Stimulated activated CD8-positive, alpha-beta memory T cell treated with anti-CD3 and anti-CD28 coated beads, Interleukin-4, amount 100 ng/mL, for 1 hour (primary cell): ENCODE results near the gene GCLM.

ENCODE experiments used
- DNase-seq, 2 donors: peaks; one replicate each; pipeline ENCODE4 v3.0.0-alpha.2; 2020; ENCODE audit warnings: low read depth in 2 of 2, low spot score in 1 of 2

The GCLM gene

GRCh38 chr1:93846992-93847810 is 62.0 kb downstream of the GCLM start:
- peak; percentile 69 to 80 for DNase-seq

DNA sequence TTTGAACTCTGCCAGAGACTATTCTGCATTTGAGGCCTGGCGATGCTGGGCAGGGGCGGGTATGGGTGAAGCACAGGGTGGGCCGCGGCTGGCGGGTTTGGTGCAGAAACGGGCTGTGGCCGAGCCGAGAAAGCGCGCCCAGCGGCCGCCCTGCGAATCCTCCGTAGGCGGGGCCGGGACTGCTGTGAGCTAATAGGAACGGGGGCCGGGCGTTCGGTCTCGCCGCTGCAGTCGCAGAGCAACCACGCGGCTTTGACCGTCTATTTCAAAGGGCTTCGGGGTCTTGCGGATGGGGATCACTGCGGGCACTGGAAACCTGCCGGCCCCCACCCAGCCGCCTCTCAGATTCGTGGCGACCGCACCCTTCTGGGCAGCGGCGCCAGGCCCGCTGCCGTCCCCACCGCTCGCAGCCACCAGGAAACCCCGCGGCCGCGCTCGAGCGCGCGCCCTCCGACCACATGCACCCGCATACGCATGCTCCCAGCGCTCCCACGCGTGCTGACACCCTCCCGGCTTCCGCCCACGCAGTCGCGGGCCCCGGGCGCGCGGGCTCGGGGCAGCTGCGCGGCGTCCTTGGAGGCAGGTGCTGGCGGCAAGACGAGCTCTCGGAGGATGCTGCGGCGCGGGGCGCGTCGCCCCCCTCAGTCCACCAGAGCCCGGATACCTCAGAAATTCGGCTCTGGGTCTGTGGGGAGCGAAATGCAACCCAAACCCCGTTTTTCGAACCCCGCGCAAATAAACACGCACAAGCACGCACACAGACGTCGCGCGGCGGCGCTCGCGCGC is 62.8 kb downstream of the GCLM start:
- DNase-seq = peak; percentile 62 to 73

- no peak for DNase-seq
Observed at GRCh38 chr1:93845538-93846205, 63.6 kb downstream of the GCLM start.

- peak in 1 of 2 donors; percentile 10 for DNase-seq
Observed at GRCh38 chr1:93844262-93845045, 64.8 kb downstream of the GCLM start.

DNA sequence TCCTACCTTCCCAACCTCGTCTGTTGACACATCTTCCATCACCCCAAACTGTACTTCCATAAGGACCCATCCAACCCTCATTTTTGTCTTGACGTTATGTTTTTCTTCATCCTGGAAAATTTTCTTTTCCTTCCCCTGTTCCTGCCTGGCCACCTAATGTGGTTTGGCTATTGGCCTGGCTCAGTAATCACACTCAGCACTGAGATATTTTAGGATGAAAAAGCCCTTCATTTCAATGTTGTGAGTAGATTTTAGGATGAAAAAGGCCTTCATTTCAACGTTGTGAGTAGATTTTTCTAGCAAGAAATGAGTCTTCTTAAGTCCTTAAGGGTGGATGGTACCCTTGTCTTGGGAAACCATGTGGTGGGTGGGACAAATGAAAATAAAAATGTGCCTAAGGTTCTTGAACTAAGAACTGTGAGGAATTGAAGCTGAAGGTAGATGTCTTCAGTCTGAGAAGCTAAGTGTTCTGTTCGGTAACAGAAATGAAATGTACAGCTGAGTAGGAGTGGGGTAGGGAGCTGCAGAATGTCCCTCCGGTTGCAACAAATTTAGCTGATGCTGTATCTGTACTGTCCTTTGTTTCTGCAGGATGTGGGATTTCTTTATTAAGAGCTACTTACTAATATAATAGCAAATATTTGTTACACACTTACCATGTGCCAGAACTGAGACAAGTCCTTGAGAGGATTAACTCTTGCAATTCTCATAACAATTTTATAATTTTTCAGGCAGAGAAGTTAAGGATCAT is 66.3 kb downstream of the GCLM start:
- DNase-seq = no peak

DNA sequence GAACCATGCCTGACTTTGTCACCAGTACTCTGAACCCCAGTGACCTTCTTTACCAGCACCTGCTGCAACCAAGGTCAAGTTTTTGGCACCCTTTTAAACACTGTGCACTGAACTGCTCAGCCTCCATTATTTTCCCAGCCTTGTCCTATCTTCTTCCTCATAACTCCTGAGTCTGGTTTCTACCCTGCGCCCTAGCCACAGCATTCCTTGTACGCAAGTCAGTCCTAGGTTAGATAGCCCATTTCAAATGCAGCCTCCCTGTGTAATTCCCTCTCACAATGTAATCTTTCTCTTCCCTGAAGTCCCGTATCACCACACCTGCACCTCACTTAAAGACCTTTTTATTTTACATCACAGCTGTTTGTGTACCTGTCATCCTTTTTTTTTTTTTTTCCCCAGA is 67.5 kb downstream of the GCLM start:
- DNase-seq = no peak

DNA sequence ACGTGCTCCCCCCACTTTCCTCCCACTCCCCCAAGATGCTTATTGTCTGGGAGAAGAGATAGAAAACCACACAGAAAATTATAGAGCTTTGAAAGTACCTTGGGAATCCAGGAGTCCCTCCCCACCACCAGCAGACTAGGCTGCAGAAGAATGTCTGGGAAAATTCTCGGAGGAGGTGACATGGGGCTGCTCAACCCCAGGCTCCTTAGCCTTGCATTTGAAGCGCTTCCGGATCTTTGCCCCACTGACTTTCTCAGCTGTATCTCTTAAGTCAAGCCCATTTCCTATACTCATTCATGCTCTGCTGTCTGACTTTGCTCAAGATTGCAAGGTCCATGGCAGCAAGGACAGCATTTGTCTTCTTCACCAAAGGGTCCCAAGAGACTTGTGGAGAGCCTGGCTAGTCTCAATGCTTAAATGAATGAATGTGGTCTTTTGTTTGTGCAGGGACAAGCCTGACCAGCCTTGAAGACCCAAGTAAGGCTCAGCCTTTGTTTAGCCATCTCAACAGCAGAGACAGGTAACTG is 68.2 kb downstream of the GCLM start:
- DNase-seq = no peak

- DNase-seq = no peak
Observed at GRCh38 chr1:93839753-93840152, 69.5 kb downstream of the GCLM start.

GRCh38 chr1:93839307-93839706 is 69.9 kb downstream of the GCLM start:
- DNase-seq = no peak

GRCh38 chr1:93837961-93838360 is 71.3 kb downstream of the GCLM start:
- no peak for DNase-seq
